ENCODE measurements around the gene TLE6. TPM values are rescaled to one million over a fixed set of nuclear protein-coding genes. Genes with fewer than 3 reads are reported as not detected.

Gene TLE6
- total and polyA plus RNA-seq, 2 of the 13 experiments (the other 11 are each of a cell fraction or from before 2014, with no cell fraction given), result 0.24 to 5.5 TPM

GRCh38 chr19:2974342-2975041, 2.9 kb upstream of the TLE6 start:
- H4K20me1 ChIP-seq (ENCODE audit: insufficient read depth, low read length), result no peaks in the 10 kb centered on the region
- no peaks in the 10 kb centered on the region for H3K9me3 ChIP-seq (ENCODE audit: low read length)
- H3K4me1 ChIP-seq (ENCODE audit: insufficient read depth, low read length), result peaks cover 72% of the 10 kb centered on the region
- H3K4me2 ChIP-seq (ENCODE audit: low read depth, low read length), result peak overlapping the region; percentile 39
- TF ChIP-seq ZNF773 (CRISPR knock-in tag; IDR thresholded peaks at IDR 0.05; ENCODE audit: borderline replicate concordance) (no peak), MATR3 (CRISPR knock-in tag; IDR thresholded peaks at IDR 0.05) (no peak), ZNF609 (CRISPR knock-in tag; IDR thresholded peaks at IDR 0.05; ENCODE audit: borderline replicate concordance) (no peak), CHD4 (IDR thresholded peaks at IDR 0.05; ENCODE audit: borderline replicate concordance, low read length) (no peak), ATF7-NPFF (CRISPR knock-in tag; IDR thresholded peaks at IDR 0.05; ENCODE audit: low read depth) (no peak), ZNF44 (CRISPR knock-in tag; IDR thresholded peaks at IDR 0.05) (no peak)
- peak overlapping the region in 1 of 3 experiments; percentile 16; a peak in 1 of 6 replicates for H3K4me3 ChIP-seq (replicated peaks in 1 of 3; ENCODE audit: insufficient read depth in 1 of 3, low read depth in 2 of 3, low read length in 3 of 3)
- H3K9ac ChIP-seq (ENCODE audit: insufficient read depth, low read depth, low read length), result no peak overlapping the region
- no peak for FAIRE-seq
- CTCF ChIA-PET (ENCODE audit: low intra/inter-chr PET ratio, low total read pairs), result no interaction called here
- ATAC-seq, result no peak
- POLR2A ChIA-PET, result interaction anchor here (0.9 kb wide), 1 partner anchor 25 kb away, joined by 3 read pairs; no protein-coding TSS in a partner anchor
- intact Hi-C loops (cut with micrococcal nuclease; ENCODE audit: unreplicated experiment) (loop anchor here (5.0 kb wide), 1 partner anchor 118 kb away; the partner anchor contains the start of gene GNA11), in situ Hi-C loops (cut with HindIII; ENCODE audit: extremely low pct_ligation_motif_present, low pct_unique_long_range_greater_than_20kb) (no loop called here)
- peaks cover 0 to 21% of the 10 kb centered on the region in 2 experiments; a peak in 4 of 5 replicates for H3K27me3 ChIP-seq (ENCODE audit: control insufficient read depth in 1 of 2, insufficient read depth in 2 of 2, low read length in 2 of 2)
- H3K36me3 ChIP-seq (replicated peaks in 1 of 2; ENCODE audit: control insufficient read depth in 1 of 2, insufficient read depth in 2 of 2, low read length in 2 of 2), result no peaks in the 10 kb centered on the region
- H3K79me2 ChIP-seq (ENCODE audit: insufficient read depth, low read length), result no peaks in the 10 kb centered on the region
- WGBS (ENCODE audit: low lambda C conversion rate), result 11% methylated on average over 12 of the region's 14 CpGs
- no peak overlapping the region for H2AFZ ChIP-seq (ENCODE audit: low read length)
- no TSS peak for BruUV-seq (replicated peaks)
- no peak overlapping the region for H3K27ac ChIP-seq (ENCODE audit: extremely low read length, insufficient read depth, low read length)
- no peak for DNase-seq (ENCODE audit: low spot score)

Data from HepG2 (cell line).